Esophagus squamous epithelium (tissue), 4 donors: ENCODE results near the gene DUS3L.

Source experiments
- CTCF ChIP-seq, 6 experiments: fragments of 450-650 bp in 4 of 6; fragments of 200-600 bp in 2 of 6; sonication (generic) in 2 of 6; IDR thresholded peaks; one replicate each; pipeline ENCODE4 v1.5.1; 2016 to 2019; ENCODE audit warnings: antibody characterized with exemption in 6 of 6, mild to moderate bottlenecking in 4 of 6, moderate library complexity in 4 of 6
- POLR2A ChIP-seq, 4 donors: fragments of 450-650 bp; IDR thresholded peaks; one replicate each; pipeline ENCODE4 v1.6.1; 2017; ENCODE audit warnings: antibody characterized with exemption in 4 of 4, mild to moderate bottlenecking in 4 of 4, moderate library complexity in 3 of 4

- TF ChIP-seq CTCF (IDR thresholded peaks at IDR 0.05) (no peak), POLR2A (IDR thresholded peaks at IDR 0.05) (no peak)
Observed at GRCh38 chr19:5765220-5765619, 25.7 kb downstream of the DUS3L start.
